SU-DHL-6 (cell line): ENCODE data around the gene MST1R.

ENCODE experiments used
- H2AFZ ChIP-seq: fragments of 200-600 bp; sonication (generic); 2 replicates; pipeline ENCODE4 v1.6.1; 2014; ENCODE audit warnings: low read depth, mild to moderate bottlenecking, moderate library complexity, mixed read lengths, antibody characterized with exemption, low read length; ENCODE audit not compliant: severe bottlenecking
- H3F3A ChIP-seq: fragments of 200-600 bp; shearing (Covaris generic); 2 replicates; pipeline ENCODE4 v1.6.0; 2016; ENCODE audit warnings: antibody characterized with exemption, mild to moderate bottlenecking; ENCODE audit not compliant: insufficient read depth
- H3K27ac ChIP-seq: fragments of 200-600 bp; sonication (generic); 2 replicates; pipeline ENCODE4 v1.5.1; 2016; ENCODE audit warnings: low read depth, mild to moderate bottlenecking, low read length, moderate library complexity, mixed read lengths
- H3K27me3 ChIP-seq: fragments of 200-600 bp; sonication (generic), shearing (Covaris generic); 2 replicates; pipeline ENCODE4 v1.6.0; 2014; ENCODE audit warnings: mild to moderate bottlenecking, low read length
- H3K36me3 ChIP-seq: fragments of 200-600 bp; sonication (generic); 2 replicates; pipeline ENCODE4 v1.6.1; 2014; ENCODE audit warnings: mild to moderate bottlenecking, low read length, mixed read lengths
- H3K4me2 ChIP-seq: fragments of 300-600, 200-600 bp; shearing (Covaris generic), sonication (generic); 2 replicates; pipeline ENCODE4 v1.6.0; 2014; ENCODE audit warnings: low read length, low read depth, mild to moderate bottlenecking; ENCODE audit not compliant: poor library complexity, severe bottlenecking
- H3K4me3 ChIP-seq: fragments of 200-600 bp; sonication (generic); 2 replicates; pipeline ENCODE4 v1.5.1; 2014; ENCODE audit warnings: antibody characterized with exemption, low read length, mild to moderate bottlenecking, mixed read lengths; ENCODE audit not compliant: insufficient read depth, poor library complexity, severe bottlenecking
- H3K79me2 ChIP-seq: fragments of 200-600 bp; sonication (generic); 2 replicates; pipeline ENCODE4 v1.6.1; 2014; ENCODE audit warnings: mild to moderate bottlenecking, low read length, moderate library complexity; ENCODE audit not compliant: insufficient read depth
- H3K9ac ChIP-seq: fragments of 200-600 bp; sonication (generic); 2 replicates; pipeline ENCODE4 v1.7.0; 2014; ENCODE audit warnings: mild to moderate bottlenecking, low read length
- H3K9me2 ChIP-seq: fragments of 200-600 bp; sonication (generic); replicated peaks from 2 replicates; pipeline ENCODE4 v1.6.1; 2014; ENCODE audit warnings: low read length; ENCODE audit not compliant: insufficient read depth
- H3K9me3 ChIP-seq: fragments of 200-600 bp; sonication (generic); 2 replicates; pipeline ENCODE4 v1.6.1; 2014; ENCODE audit warnings: low read length, mixed read lengths; ENCODE audit not compliant: insufficient read depth
- H4K20me1 ChIP-seq: fragments of 200-600 bp; sonication (generic); 2 replicates; pipeline ENCODE4 v1.6.1; 2014; ENCODE audit warnings: low read depth, mild to moderate bottlenecking, antibody characterized with exemption, low read length, moderate library complexity, mixed read lengths
- EZH2phosphoT487 ChIP-seq: fragments of 200-600 bp; sonication (generic), shearing (Covaris generic); conservative IDR thresholded peaks from 2 replicates; pipeline ENCODE4 v1.6.1; 2018; ENCODE audit warnings: mild to moderate bottlenecking, antibody characterized with exemption, low read length, moderate library complexity, mixed read lengths
- TF ChIP-seq, protein P1 (sequence below): fragments of 200-600 bp; sonication (generic); IDR thresholded peaks from one replicate; pipeline ENCODE4 v1.5.1; 2017; ENCODE audit warnings: antibody characterized with exemption, mild to moderate bottlenecking, low read length, moderate library complexity; ENCODE audit not compliant: insufficient read depth, poor library complexity, severe bottlenecking

MST1R gene

GRCh38 chr3:49899815-49900214 lies 3.9 kb downstream of the MST1R start:
- TF ChIP-seq EZH2phosphoT487 = no peak
- TF ChIP-seq, protein P1, sequence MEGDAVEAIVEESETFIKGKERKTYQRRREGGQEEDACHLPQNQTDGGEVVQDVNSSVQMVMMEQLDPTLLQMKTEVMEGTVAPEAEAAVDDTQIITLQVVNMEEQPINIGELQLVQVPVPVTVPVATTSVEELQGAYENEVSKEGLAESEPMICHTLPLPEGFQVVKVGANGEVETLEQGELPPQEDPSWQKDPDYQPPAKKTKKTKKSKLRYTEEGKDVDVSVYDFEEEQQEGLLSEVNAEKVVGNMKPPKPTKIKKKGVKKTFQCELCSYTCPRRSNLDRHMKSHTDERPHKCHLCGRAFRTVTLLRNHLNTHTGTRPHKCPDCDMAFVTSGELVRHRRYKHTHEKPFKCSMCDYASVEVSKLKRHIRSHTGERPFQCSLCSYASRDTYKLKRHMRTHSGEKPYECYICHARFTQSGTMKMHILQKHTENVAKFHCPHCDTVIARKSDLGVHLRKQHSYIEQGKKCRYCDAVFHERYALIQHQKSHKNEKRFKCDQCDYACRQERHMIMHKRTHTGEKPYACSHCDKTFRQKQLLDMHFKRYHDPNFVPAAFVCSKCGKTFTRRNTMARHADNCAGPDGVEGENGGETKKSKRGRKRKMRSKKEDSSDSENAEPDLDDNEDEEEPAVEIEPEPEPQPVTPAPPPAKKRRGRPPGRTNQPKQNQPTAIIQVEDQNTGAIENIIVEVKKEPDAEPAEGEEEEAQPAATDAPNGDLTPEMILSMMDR = peak; percentile 48
- Histone ChIP-seq H3K9me3 (no peaks in the 10 kb centered on the region), H3K9ac (no peak overlapping the region), H2AFZ (no peak overlapping the region), H3K4me2 (no peak overlapping the region), H3K9me2 (no peaks in the 10 kb centered on the region), H3K79me2 (no peaks in the 10 kb centered on the region), H3K4me3 (no peak overlapping the region), H3F3A (no peaks in the 10 kb centered on the region), H4K20me1 (no peaks in the 10 kb centered on the region), H3K27ac (no peak overlapping the region), H3K36me3 (no peaks in the 10 kb centered on the region), H3K27me3 (no peaks in the 10 kb centered on the region)

GRCh38 chr3:49898991-49899390 lies 4.7 kb downstream of the MST1R start:
- Histone ChIP-seq H3K27ac (no peak overlapping the region), H3K27me3 (no peaks in the 10 kb centered on the region), H3F3A (no peaks in the 10 kb centered on the region), H3K4me2 (no peak overlapping the region), H3K9me2 (no peaks in the 10 kb centered on the region), H3K4me3 (no peak overlapping the region), H3K36me3 (no peaks in the 10 kb centered on the region), H2AFZ (no peak overlapping the region), H3K79me2 (no peaks in the 10 kb centered on the region), H4K20me1 (no peaks in the 10 kb centered on the region), H3K9me3 (no peaks in the 10 kb centered on the region), H3K9ac (no peak overlapping the region)
- no peak for TF ChIP-seq EZH2phosphoT487
- TF ChIP-seq, protein P1 = no peak

DNA sequence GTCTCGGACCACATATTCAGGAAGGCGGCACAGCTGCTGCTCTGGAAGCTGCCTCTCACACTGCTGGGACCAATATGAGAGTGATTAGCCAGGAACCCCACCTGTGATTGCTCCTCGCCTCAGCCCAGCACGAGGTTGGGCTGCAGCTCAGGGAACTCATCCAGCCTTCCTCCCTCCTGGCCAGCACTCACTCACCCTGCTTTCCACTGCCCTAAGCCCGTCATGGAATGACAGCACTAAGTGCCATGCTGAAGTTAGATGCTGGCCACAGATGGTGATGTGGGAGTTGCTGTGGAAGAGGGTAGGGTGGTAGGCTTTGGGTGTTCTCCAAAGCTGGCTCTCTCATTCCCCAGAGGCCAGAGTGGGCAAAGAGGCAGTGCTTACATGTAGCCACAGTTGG lies 7.3 kb downstream of the MST1R start:
- no peak overlapping the region for H2AFZ ChIP-seq
- H3K79me2 ChIP-seq = no peaks in the 10 kb centered on the region
- H3K9me2 ChIP-seq = no peaks in the 10 kb centered on the region
- H3K27me3 ChIP-seq = no peaks in the 10 kb centered on the region
- no peaks in the 10 kb centered on the region for H4K20me1 ChIP-seq
- TF ChIP-seq, protein P1 = no peak
- no peak for TF ChIP-seq EZH2phosphoT487
- no peak overlapping the region for H3K9ac ChIP-seq
- no peaks in the 10 kb centered on the region for H3K9me3 ChIP-seq
- H3K4me2 ChIP-seq = no peak overlapping the region
- H3K4me3 ChIP-seq = no peak overlapping the region
- H3K27ac ChIP-seq = no peak overlapping the region
- no peaks in the 10 kb centered on the region for H3K36me3 ChIP-seq
- H3F3A ChIP-seq = no peaks in the 10 kb centered on the region
